Dendritic cell treated with granulocyte-macrophage colony-stimulating factor and Interleukin-4, amounts not matched to agents 40 ng/mL and 50 ng/mL, for 4 days (primary cell): ENCODE measurements around the gene BCR.

Source experiments
- H3K27ac Mint-ChIP-seq: one replicate; pipeline ENCODE4 v1.8.0; 2022; ENCODE audit warnings: mild to moderate bottlenecking, mixed read lengths
- H3K27me3 Mint-ChIP-seq: one replicate; pipeline ENCODE4 v1.8.0; 2022; ENCODE audit warnings: mild to moderate bottlenecking, mixed read lengths
- H3K36me3 Mint-ChIP-seq: one replicate; pipeline ENCODE4 v1.8.0; 2022; ENCODE audit warnings: low read depth, mixed read lengths
- H3K4me1 Mint-ChIP-seq: one replicate; pipeline ENCODE4 v1.8.0; 2022; ENCODE audit warnings: low read depth, mixed read lengths
- H3K4me3 Mint-ChIP-seq: one replicate; pipeline ENCODE4 v1.8.0; 2022; ENCODE audit warnings: mild to moderate bottlenecking, moderate library complexity, mixed read lengths
- H3K9me3 Mint-ChIP-seq: one replicate; pipeline ENCODE4 v1.8.0; 2022; ENCODE audit warnings: mixed read lengths
- intact Hi-C: fragments of 100-400 bp; cut with micrococcal nuclease; formaldehyde crosslinking; loops from one replicate; pipeline ENCODE4 v1.15.0; 2022

Gene BCR

GRCh38 chr22:23276656-23277582 is 96.6 kb downstream of the BCR start:
- intact Hi-C loops, result no loop called here
- H3K9me3 Mint-ChIP-seq, result no peaks in the 10 kb centered on the region
- no peak overlapping the region for H3K27ac Mint-ChIP-seq
- H3K36me3 Mint-ChIP-seq, result peaks cover 84% of the 10 kb centered on the region
- H3K4me1 Mint-ChIP-seq, result peaks cover 21% of the 10 kb centered on the region
- no peaks in the 10 kb centered on the region for H3K27me3 Mint-ChIP-seq
- no peak overlapping the region for H3K4me3 Mint-ChIP-seq

- Mint-ChIP-seq H3K27ac (no peak overlapping the region), H3K27me3 (no peaks in the 10 kb centered on the region), H3K4me3 (no peak overlapping the region), H3K9me3 (no peaks in the 10 kb centered on the region), H3K36me3 (peaks cover 84% of the 10 kb centered on the region), H3K4me1 (peaks cover 21% of the 10 kb centered on the region)
- intact Hi-C loops, result no loop called here
Observed at GRCh38 chr22:23277583-23278295, 97.4 kb downstream of the BCR start.

- H3K4me3 Mint-ChIP-seq, result no peak overlapping the region
- H3K9me3 Mint-ChIP-seq, result no peaks in the 10 kb centered on the region
- H3K27ac Mint-ChIP-seq, result no peak overlapping the region
- peaks cover 84% of the 10 kb centered on the region for H3K36me3 Mint-ChIP-seq
- intact Hi-C loops, result no loop called here
- H3K4me1 Mint-ChIP-seq, result peaks cover 14% of the 10 kb centered on the region
- H3K27me3 Mint-ChIP-seq, result no peaks in the 10 kb centered on the region
Observed at GRCh38 chr22:23278883-23279675, 98.8 kb downstream of the BCR start.

- H3K27ac Mint-ChIP-seq, result peak overlapping the region; percentile 26
- H3K4me3 Mint-ChIP-seq, result no peak overlapping the region
Observed at GRCh38 chr22:23279781-23280180, 99.5 kb downstream of the BCR start.

GRCh38 chr22:23280356-23281052 is 100.2 kb downstream of the BCR start:
- no peaks in the 10 kb centered on the region for H3K9me3 Mint-ChIP-seq
- H3K4me1 Mint-ChIP-seq, result peaks cover 12% of the 10 kb centered on the region
- peak overlapping the region; percentile 26 for H3K27ac Mint-ChIP-seq
- H3K36me3 Mint-ChIP-seq, result peaks cover 87% of the 10 kb centered on the region
- no peaks in the 10 kb centered on the region for H3K27me3 Mint-ChIP-seq
- intact Hi-C loops, result loop anchor here (1.0 kb wide), 1 partner anchor 102 kb away; no protein-coding TSS in a partner anchor
- no peak overlapping the region for H3K4me3 Mint-ChIP-seq

More at GRCh38 chr22:23279781-23280180, 99.5 kb downstream of the BCR start:
- intact Hi-C loops, result no loop called here
- peaks cover 12% of the 10 kb centered on the region for H3K4me1 Mint-ChIP-seq
- no peaks in the 10 kb centered on the region for H3K27me3 Mint-ChIP-seq
- H3K36me3 Mint-ChIP-seq, result peaks cover 87% of the 10 kb centered on the region
- no peaks in the 10 kb centered on the region for H3K9me3 Mint-ChIP-seq

GRCh38 chr22:23281053-23281405 is 100.7 kb downstream of the BCR start:
- no peak overlapping the region for H3K27ac Mint-ChIP-seq
- intact Hi-C loops, result loop anchor here (1.0 kb wide), 1 partner anchor 103 kb away; no protein-coding TSS in a partner anchor
- H3K4me3 Mint-ChIP-seq, result no peak overlapping the region
- H3K4me1 Mint-ChIP-seq, result peaks cover 12% of the 10 kb centered on the region
- no peaks in the 10 kb centered on the region for H3K9me3 Mint-ChIP-seq
- no peaks in the 10 kb centered on the region for H3K27me3 Mint-ChIP-seq
- H3K36me3 Mint-ChIP-seq, result peaks cover 87% of the 10 kb centered on the region

GRCh38 chr22:23281406-23282088 is 101.2 kb downstream of the BCR start:
- peaks cover 90% of the 10 kb centered on the region for H3K36me3 Mint-ChIP-seq
- no peak overlapping the region for H3K27ac Mint-ChIP-seq
- H3K4me1 Mint-ChIP-seq, result peaks cover 11% of the 10 kb centered on the region
- intact Hi-C loops, result loop anchor here (1.0 kb wide), 1 partner anchor 103 kb away; no protein-coding TSS in a partner anchor
- no peak overlapping the region for H3K4me3 Mint-ChIP-seq
- no peaks in the 10 kb centered on the region for H3K27me3 Mint-ChIP-seq
- no peaks in the 10 kb centered on the region for H3K9me3 Mint-ChIP-seq

- Mint-ChIP-seq H3K27ac (no peak overlapping the region), H3K27me3 (no peaks in the 10 kb centered on the region), H3K4me3 (no peak overlapping the region), H3K9me3 (no peaks in the 10 kb centered on the region), H3K4me1 (peaks cover 5% of the 10 kb centered on the region), H3K36me3 (peaks cover 95% of the 10 kb centered on the region)
- intact Hi-C loops, result no loop called here
Observed at GRCh38 chr22:23282089-23282501, 101.8 kb downstream of the BCR start.

GRCh38 chr22:23282516-23282915 is 102.2 kb downstream of the BCR start:
- H3K27me3 Mint-ChIP-seq, result no peaks in the 10 kb centered on the region
- H3K4me1 Mint-ChIP-seq, result peaks cover 1% of the 10 kb centered on the region
- peaks cover 95% of the 10 kb centered on the region for H3K36me3 Mint-ChIP-seq
- H3K27ac Mint-ChIP-seq, result no peak overlapping the region
- intact Hi-C loops, result no loop called here
- no peak overlapping the region for H3K4me3 Mint-ChIP-seq
- H3K9me3 Mint-ChIP-seq, result no peaks in the 10 kb centered on the region

GRCh38 chr22:23282986-23283385 is 102.7 kb downstream of the BCR start:
- H3K36me3 Mint-ChIP-seq, result peaks cover 95% of the 10 kb centered on the region
- H3K4me3 Mint-ChIP-seq, result no peak overlapping the region
- no peaks in the 10 kb centered on the region for H3K4me1 Mint-ChIP-seq
- no peaks in the 10 kb centered on the region for H3K9me3 Mint-ChIP-seq
- H3K27me3 Mint-ChIP-seq, result no peaks in the 10 kb centered on the region
- no peak overlapping the region for H3K27ac Mint-ChIP-seq
- intact Hi-C loops, result no loop called here

GRCh38 chr22:23283591-23284503 is 103.5 kb downstream of the BCR start:
- Mint-ChIP-seq H3K27ac (no peak overlapping the region), H3K36me3 (peaks cover 95% of the 10 kb centered on the region), H3K9me3 (no peaks in the 10 kb centered on the region), H3K27me3 (no peaks in the 10 kb centered on the region), H3K4me1 (no peaks in the 10 kb centered on the region), H3K4me3 (no peak overlapping the region)
- intact Hi-C loops, result no loop called here

- no peaks in the 10 kb centered on the region for H3K27me3 Mint-ChIP-seq
- intact Hi-C loops, result no loop called here
- no peaks in the 10 kb centered on the region for H3K4me1 Mint-ChIP-seq
- no peak overlapping the region for H3K4me3 Mint-ChIP-seq
- no peak overlapping the region for H3K27ac Mint-ChIP-seq
- H3K9me3 Mint-ChIP-seq, result no peaks in the 10 kb centered on the region
- H3K36me3 Mint-ChIP-seq, result peaks cover 95% of the 10 kb centered on the region
Observed at GRCh38 chr22:23284504-23285033, 104.3 kb downstream of the BCR start.
